ENCODE measurements around the gene ACYP1. TPM values are rescaled to one million over a fixed set of nuclear protein-coding genes. Genes with fewer than 3 reads are reported as not detected.

The ACYP1 gene
- polyA plus RNA-seq, 1 of the 3 experiments (the other 2 are of a cell fraction) = 53.5 TPM

- Histone ChIP-seq H3K4me2 (no peak overlapping the region), H3K36me3 (replicated peaks in 1 of 2; ENCODE audit: control insufficient read depth in 1 of 2, insufficient read depth in 2 of 2, low read length in 1 of 2) (peaks cover 14 to 18% of the 10 kb centered on the region in 2 experiments), H3K4me3 (ENCODE audit: low read depth in 2 of 2, low read length in 1 of 2) (no peak overlapping the region), H3K4me1 (ENCODE audit: control insufficient read depth in 1 of 2, insufficient read depth in 2 of 2, low read depth in 1 of 2, low read length in 1 of 2) (no peaks in the 10 kb centered on the region), H3K79me2 (ENCODE audit: insufficient read depth) (no peaks in the 10 kb centered on the region), H3F3A (replicated peaks; ENCODE audit: insufficient read depth) (peaks cover 7% of the 10 kb centered on the region), H3K9me3 (no peaks in the 10 kb centered on the region), H3K9ac (no peak overlapping the region), H3K27ac (ENCODE audit: low read depth in 2 of 2, low read length in 1 of 2) (no peak overlapping the region), H3K27me3 (ENCODE audit: insufficient read depth) (no peaks in the 10 kb centered on the region), H4K20me1 (ENCODE audit: insufficient read depth) (no peaks in the 10 kb centered on the region), H3K9me2 (no peaks in the 10 kb centered on the region), H2AFZ (ENCODE audit: low read depth) (no peak overlapping the region)
- no peak for TF ChIP-seq NRF1 (IDR thresholded peaks at IDR 0.05; ENCODE audit: low read depth, low read length)
- no peak for TF ChIP-seq FOXM1 (IDR thresholded peaks at IDR 0.05; ENCODE audit: low read depth)
- no peak for TF ChIP-seq JUND (IDR thresholded peaks at IDR 0.05)
- TF ChIP-seq, protein P1, sequence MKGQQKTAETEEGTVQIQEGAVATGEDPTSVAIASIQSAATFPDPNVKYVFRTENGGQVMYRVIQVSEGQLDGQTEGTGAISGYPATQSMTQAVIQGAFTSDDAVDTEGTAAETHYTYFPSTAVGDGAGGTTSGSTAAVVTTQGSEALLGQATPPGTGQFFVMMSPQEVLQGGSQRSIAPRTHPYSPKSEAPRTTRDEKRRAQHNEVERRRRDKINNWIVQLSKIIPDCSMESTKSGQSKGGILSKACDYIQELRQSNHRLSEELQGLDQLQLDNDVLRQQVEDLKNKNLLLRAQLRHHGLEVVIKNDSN (IDR thresholded peaks at IDR 0.05; ENCODE audit: borderline replicate concordance, low read depth) = no peak
- no peak for TF ChIP-seq MEF2A (IDR thresholded peaks at IDR 0.05; ENCODE audit: borderline replicate concordance, low read depth)
- no peak for TF ChIP-seq CHD2 (IDR thresholded peaks at IDR 0.05; ENCODE audit: low read length, partially characterized antibody)
- no peak for TF ChIP-seq POLR2AphosphoS5 (IDR thresholded peaks at IDR 0.05; ENCODE audit: low read depth, low read length)
- TF ChIP-seq RAD21 (IDR thresholded peaks at IDR 0.05; ENCODE audit: low read length) = no peak
- TF ChIP-seq, protein P2, sequence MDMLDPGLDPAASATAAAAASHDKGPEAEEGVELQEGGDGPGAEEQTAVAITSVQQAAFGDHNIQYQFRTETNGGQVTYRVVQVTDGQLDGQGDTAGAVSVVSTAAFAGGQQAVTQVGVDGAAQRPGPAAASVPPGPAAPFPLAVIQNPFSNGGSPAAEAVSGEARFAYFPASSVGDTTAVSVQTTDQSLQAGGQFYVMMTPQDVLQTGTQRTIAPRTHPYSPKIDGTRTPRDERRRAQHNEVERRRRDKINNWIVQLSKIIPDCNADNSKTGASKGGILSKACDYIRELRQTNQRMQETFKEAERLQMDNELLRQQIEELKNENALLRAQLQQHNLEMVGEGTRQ (IDR thresholded peaks at IDR 0.05; ENCODE audit: borderline replicate concordance, low read depth, low read length) = no peak
- no peak for TF ChIP-seq RXRA (IDR thresholded peaks at IDR 0.05; ENCODE audit: borderline replicate concordance, low read depth)
- TF ChIP-seq NFIC (IDR thresholded peaks at IDR 0.05; ENCODE audit: borderline replicate concordance) = no peak
- TF ChIP-seq RCOR1 (IDR thresholded peaks at IDR 0.05; ENCODE audit: low read length) = no peak
- TF ChIP-seq RFX5 (IDR thresholded peaks at IDR 0.05; ENCODE audit: low read length) = no peak
- no peak for TF ChIP-seq TAF1 (IDR thresholded peaks at IDR 0.05; ENCODE audit: borderline replicate concordance, low read depth, low read length)
- TF ChIP-seq FOSL2 (IDR thresholded peaks at IDR 0.05; ENCODE audit: borderline replicate concordance, low read depth) = no peak
- TF ChIP-seq, protein P3, sequence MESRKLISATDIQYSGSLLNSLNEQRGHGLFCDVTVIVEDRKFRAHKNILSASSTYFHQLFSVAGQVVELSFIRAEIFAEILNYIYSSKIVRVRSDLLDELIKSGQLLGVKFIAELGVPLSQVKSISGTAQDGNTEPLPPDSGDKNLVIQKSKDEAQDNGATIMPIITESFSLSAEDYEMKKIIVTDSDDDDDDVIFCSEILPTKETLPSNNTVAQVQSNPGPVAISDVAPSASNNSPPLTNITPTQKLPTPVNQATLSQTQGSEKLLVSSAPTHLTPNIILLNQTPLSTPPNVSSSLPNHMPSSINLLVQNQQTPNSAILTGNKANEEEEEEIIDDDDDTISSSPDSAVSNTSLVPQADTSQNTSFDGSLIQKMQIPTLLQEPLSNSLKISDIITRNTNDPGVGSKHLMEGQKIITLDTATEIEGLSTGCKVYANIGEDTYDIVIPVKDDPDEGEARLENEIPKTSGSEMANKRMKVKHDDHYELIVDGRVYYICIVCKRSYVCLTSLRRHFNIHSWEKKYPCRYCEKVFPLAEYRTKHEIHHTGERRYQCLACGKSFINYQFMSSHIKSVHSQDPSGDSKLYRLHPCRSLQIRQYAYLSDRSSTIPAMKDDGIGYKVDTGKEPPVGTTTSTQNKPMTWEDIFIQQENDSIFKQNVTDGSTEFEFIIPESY (IDR thresholded peaks at IDR 0.05; ENCODE audit: borderline replicate concordance, low read depth) = no peak
- no peak for TF ChIP-seq EP300 (IDR thresholded peaks at IDR 0.05; ENCODE audit: borderline replicate concordance in 1 of 2, low read depth in 1 of 2, low read length in 1 of 2)
- no peak for TF ChIP-seq GABPA (IDR thresholded peaks at IDR 0.05; ENCODE audit: low read depth)
- TF ChIP-seq, protein P4, sequence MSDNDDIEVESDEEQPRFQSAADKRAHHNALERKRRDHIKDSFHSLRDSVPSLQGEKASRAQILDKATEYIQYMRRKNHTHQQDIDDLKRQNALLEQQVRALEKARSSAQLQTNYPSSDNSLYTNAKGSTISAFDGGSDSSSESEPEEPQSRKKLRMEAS (IDR thresholded peaks at IDR 0.05; ENCODE audit: low read depth) = no peak
- no peak for TF ChIP-seq GATA2 (CRISPR knock-in tag; IDR thresholded peaks at IDR 0.05)
- CTCF ChIA-PET = interaction anchor here (1.6 to 4.7 kb wide), 3 partner anchors 13 to 63 kb away, joined by 4 to 28 read pairs (median 8); no protein-coding TSS in a partner anchor
- no peak for DNase-seq
- 86% methylated on average over 4 of the region's 4 CpGs for WGBS (ENCODE audit: low lambda C conversion rate)
- POLR2A ChIA-PET = no interaction called here
Observed at GRCh38 chr14:75025082-75025481, 38.7 kb downstream of the ACYP1 start.

All from SK-N-SH (cell line).